Astrocyte of the spinal cord (primary cell): Measurements from ENCODE around the gene SRF.

Experiments
- DNase-seq: peaks from one replicate; pipeline ENCODE4 v3.0.0; 2011; ENCODE audit warnings: low read depth, low spot score
- H3K4me3 ChIP-seq: 2 replicates; pipeline ENCODE4 v1.5.1; 2011; ENCODE audit warnings: low read depth, mild to moderate bottlenecking, low read length, moderate library complexity
- CTCF ChIP-seq: IDR thresholded peaks from 2 replicates; pipeline ENCODE4 v1.5.1; 2012; ENCODE audit warnings: low read depth, mild to moderate bottlenecking, low read length, inconsistent platforms
- in situ Hi-C: cut with HindIII; loops from 2 replicates; pipeline ENCODE4 v1.10.0; 2017; ENCODE audit warnings: low sequenced_read_pairs

The SRF gene

DNA sequence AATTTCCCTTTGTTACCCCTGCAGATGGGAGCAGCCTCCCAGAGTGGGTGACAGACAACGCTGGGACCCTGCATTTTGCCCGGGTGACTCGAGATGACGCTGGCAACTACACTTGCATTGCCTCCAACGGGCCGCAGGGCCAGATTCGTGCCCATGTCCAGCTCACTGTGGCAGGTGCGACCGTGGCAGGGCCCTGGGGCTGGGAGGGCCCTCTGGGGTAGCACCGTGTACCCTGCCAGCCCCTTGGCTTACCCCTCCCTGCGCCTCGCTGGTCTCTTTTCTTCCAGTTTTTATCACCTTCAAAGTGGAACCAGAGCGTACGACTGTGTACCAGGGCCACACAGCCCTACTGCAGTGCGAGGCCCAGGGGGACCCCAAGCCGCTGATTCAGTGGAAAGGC, 29.4 kb upstream of the SRF start:
- no peak for DNase-seq
- no peak for TF ChIP-seq CTCF
- in situ Hi-C loops = no loop called here
- no peak overlapping the region for H3K4me3 ChIP-seq

- no peak for TF ChIP-seq CTCF
Observed at GRCh38 chr6:43142101-43142500, 29.0 kb upstream of the SRF start.

DNA sequence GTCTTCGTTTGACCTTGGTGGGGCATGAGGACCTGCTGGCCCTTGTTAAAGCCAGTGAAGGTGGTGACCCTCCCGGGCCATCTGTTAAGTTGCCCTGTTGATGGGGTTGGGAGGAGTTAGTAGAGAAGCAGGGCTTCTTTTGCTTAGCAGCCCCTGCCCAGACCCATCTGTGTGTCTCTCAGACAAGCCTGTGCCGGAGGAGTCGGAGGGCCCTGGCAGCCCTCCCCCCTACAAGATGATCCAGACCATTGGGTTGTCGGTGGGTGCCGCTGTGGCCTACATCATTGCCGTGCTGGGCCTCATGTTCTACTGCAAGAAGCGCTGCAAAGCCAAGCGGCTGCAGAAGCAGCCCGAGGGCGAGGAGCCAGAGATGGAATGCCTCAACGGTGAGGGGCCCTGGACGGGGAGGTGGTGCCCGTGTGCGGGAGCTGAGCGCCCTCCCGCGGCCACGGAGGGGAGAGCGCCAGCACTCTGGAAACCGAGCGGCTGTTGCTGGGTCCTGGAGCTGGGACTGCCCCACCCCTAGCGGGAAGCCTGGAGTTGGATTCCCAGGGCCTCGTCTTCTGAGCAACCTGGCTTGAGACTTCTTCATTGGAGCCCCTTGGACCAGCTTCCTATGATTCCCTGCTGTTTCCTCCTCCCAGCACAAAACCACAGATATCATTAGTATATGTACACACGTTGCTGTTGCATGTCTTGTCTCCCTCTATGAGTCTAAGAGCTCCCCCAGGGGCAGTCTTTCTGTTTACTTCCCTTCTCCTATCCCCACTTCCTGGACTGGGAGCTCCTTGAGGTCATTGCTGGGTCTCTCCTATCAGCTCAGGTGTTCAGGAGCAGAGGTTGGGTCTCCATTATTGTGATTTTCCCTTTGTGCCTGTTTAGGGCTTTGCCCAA, 27.6 kb upstream of the SRF start:
- no peak overlapping the region for H3K4me3 ChIP-seq
- TF ChIP-seq CTCF = peak; percentile 99
- peak; percentile 92 for DNase-seq
- in situ Hi-C loops = no loop called here

More at GRCh38 chr6:43142101-43142500, 29.0 kb upstream of the SRF start:
- in situ Hi-C loops = no loop called here
- no peak for DNase-seq
- H3K4me3 ChIP-seq = no peak overlapping the region

- no peak overlapping the region for H3K4me3 ChIP-seq
- in situ Hi-C loops = no loop called here
- TF ChIP-seq CTCF = no peak
- no peak for DNase-seq
Observed at GRCh38 chr6:43144879-43145278, 26.2 kb upstream of the SRF start.

GRCh38 chr6:43146261-43146660, 24.8 kb upstream of the SRF start:
- in situ Hi-C loops = no loop called here
- H3K4me3 ChIP-seq = no peak overlapping the region
- no peak for TF ChIP-seq CTCF
- no peak for DNase-seq

- in situ Hi-C loops = no loop called here
- no peak for TF ChIP-seq CTCF
- H3K4me3 ChIP-seq = no peak overlapping the region
- no peak for DNase-seq
Observed at GRCh38 chr6:43146709-43147688, 24.1 kb upstream of the SRF start.
